SK-N-SH (cell line): ENCODE results near the gene TBC1D1. TPM values are rescaled to one million over a fixed set of nuclear protein-coding genes. Genes with fewer than 3 reads are reported as not detected.

Experiments used
- CTCF ChIA-PET: fragments of 300-600, 350-600 bp; formaldehyde crosslinking; extraction: SDS; loops from one replicate; lab custom pipeline; 2021; lab: Yijun Ruan, JAX
- POLR2A ChIA-PET: fragments of 350-600 bp; sonication (Branson Sonifier 250); formaldehyde crosslinking; extraction: SDS; loops from one replicate; lab custom pipeline; 2020; ENCODE audit warnings: antibody characterized with exemption, inconsistent platforms; lab: Yijun Ruan, JAX
- DNase-seq: peaks from one replicate; pipeline ENCODE4 v3.0.0; 2012
- H2AFZ ChIP-seq: fragments of 200-600 bp; sonication (generic); 2 replicates; pipeline ENCODE4 v1.8.1; 2016; ENCODE audit warnings: antibody characterized with exemption, mild to moderate bottlenecking, low read depth
- H3F3A ChIP-seq: fragments of 200-600 bp; sonication (generic); replicated peaks from 2 replicates; pipeline ENCODE3; 2016; ENCODE audit warnings: antibody characterized with exemption, mild to moderate bottlenecking; ENCODE audit not compliant: insufficient read depth
- H3K27ac ChIP-seq, 2 experiments: fragments of 200-500 bp in 1 of 2; fragments of 200-600 bp in 1 of 2; sonication (Bioruptor generic) in 1 of 2; sonication (generic), shearing (Covaris generic) in 1 of 2; 2 replicates each; pipeline versions ENCODE4 v1.5.1 to v1.6.1; 2014 to 2016; ENCODE audit warnings: low read depth in 2 of 2, inconsistent platforms in 1 of 2, low read length in 1 of 2, mild to moderate bottlenecking in 1 of 2, mixed read lengths in 1 of 2
- H3K27me3 ChIP-seq: fragments of 200-600 bp; sonication (generic), shearing (Covaris generic); 2 replicates; pipeline ENCODE4 v1.6.1; 2016; ENCODE audit warnings: mixed run types; ENCODE audit not compliant: insufficient read depth
- H3K36me3 ChIP-seq, 2 experiments: fragments of 200-500 bp in 1 of 2; fragments of 200-600 bp in 1 of 2; sonication (Bioruptor generic) in 1 of 2; sonication (generic) in 1 of 2; replicated peaks in 1 of 2; 2 replicates each; pipeline versions ENCODE3 to v1.5.1; 2014 to 2016; ENCODE audit warnings: low read length in 1 of 2, mild to moderate bottlenecking in 1 of 2; ENCODE audit not compliant: insufficient read depth in 2 of 2, control insufficient read depth in 1 of 2
- H3K4me1 ChIP-seq, 2 experiments: fragments of 200-500 bp in 1 of 2; fragments of 200-600 bp in 1 of 2; sonication (Bioruptor generic) in 1 of 2; sonication (generic), shearing (Covaris generic) in 1 of 2; 2 replicates each; pipeline versions ENCODE4 v1.5.1 to v1.6.1; 2014 to 2016; ENCODE audit warnings: low read depth in 1 of 2, low read length in 1 of 2, mixed run types in 1 of 2; ENCODE audit not compliant: insufficient read depth in 2 of 2, control insufficient read depth in 1 of 2
- H3K4me2 ChIP-seq: fragments of 200-600 bp; sonication (generic), shearing (Covaris generic); 2 replicates; pipeline ENCODE4 v1.6.1; 2017; ENCODE audit warnings: mixed run types
- H3K4me3 ChIP-seq, 2 experiments: fragments of 200-500 bp in 1 of 2; fragments of 200-600 bp in 1 of 2; sonication (Bioruptor generic) in 1 of 2; sonication (generic), shearing (Covaris generic) in 1 of 2; 2 replicates each; pipeline versions ENCODE4 v1.5.1 to v1.8.1; 2014 to 2016; ENCODE audit warnings: low read depth in 2 of 2, inconsistent platforms in 1 of 2, low read length in 1 of 2, mild to moderate bottlenecking in 1 of 2, mixed read lengths in 1 of 2, moderate library complexity in 1 of 2
- H3K79me2 ChIP-seq: fragments of 200-600 bp; sonication (generic); 2 replicates; pipeline ENCODE4 v1.8.1; 2017; ENCODE audit warnings: mild to moderate bottlenecking; ENCODE audit not compliant: insufficient read depth
- H3K9ac ChIP-seq: fragments of 200-600 bp; sonication (generic); 2 replicates; pipeline ENCODE4 v1.6.1; 2017; ENCODE audit warnings: mixed run types
- H3K9me2 ChIP-seq: fragments of 200-600 bp; sonication (generic); 2 replicates; pipeline ENCODE4 v1.6.1; 2017; ENCODE audit warnings: mixed run types
- H3K9me3 ChIP-seq: fragments of 200-600 bp; sonication (generic); 2 replicates; pipeline ENCODE4 v1.6.1; 2017; ENCODE audit warnings: mixed run types, mild to moderate bottlenecking, moderate library complexity
- H4K20me1 ChIP-seq: fragments of 200-600 bp; sonication (generic); 2 replicates; pipeline ENCODE4 v1.6.1; 2017; ENCODE audit warnings: mild to moderate bottlenecking, mixed run types; ENCODE audit not compliant: insufficient read depth
- ELF1 ChIP-seq: IDR thresholded peaks from 2 replicates; pipeline ENCODE4 v1.4.0; 2012
- FOXM1 ChIP-seq: IDR thresholded peaks from 2 replicates; pipeline ENCODE4 v1.4.0; 2012; ENCODE audit warnings: low read depth, mild to moderate bottlenecking
- MAX ChIP-seq: IDR thresholded peaks from 2 replicates; pipeline ENCODE4 v1.4.0; 2012; ENCODE audit warnings: low read depth
- RAD21 ChIP-seq: IDR thresholded peaks from 2 replicates; pipeline ENCODE4 v1.6.1; 2012; ENCODE audit warnings: mild to moderate bottlenecking, low read length
- REST ChIP-seq: IDR thresholded peaks from 2 replicates; pipeline ENCODE4 v1.6.1; 2012; ENCODE audit warnings: mild to moderate bottlenecking, low read depth, low read length, moderate library complexity
- SIN3A ChIP-seq: IDR thresholded peaks from 2 replicates; pipeline ENCODE4 v1.6.1; 2012; ENCODE audit warnings: low read depth, mild to moderate bottlenecking, low read length, moderate library complexity, borderline replicate concordance
- USF1 ChIP-seq: IDR thresholded peaks from 2 replicates; pipeline ENCODE4 v1.4.0; 2012; ENCODE audit warnings: low read depth, borderline replicate concordance
- USF2 ChIP-seq: fragments of 150-350 bp; IDR thresholded peaks from 2 replicates; pipeline ENCODE4 v1.6.1; 2017; ENCODE audit warnings: antibody characterized with exemption, low read length, low read depth, borderline replicate concordance
- ZBTB33 ChIP-seq: IDR thresholded peaks from 2 replicates; pipeline ENCODE4 v1.4.0; 2012; ENCODE audit warnings: low read depth, borderline replicate concordance
- WGBS: methylation state at CpG from one replicate; pipeline ENCODE4 v1.1.6; 2017; ENCODE audit warnings: low lambda C conversion rate; 5-methylcytosine and 5-hydroxymethylcytosine counted together
- polyA plus RNA-seq, 3 experiments: library from polyadenylated mRNA; depleted of rRNA; stranded (reverse); fragments of >200 nt; gene quantifications; 2 replicates each; pipeline ENCODE4 v1.2.3, GENCODE V29; 2012

The TBC1D1 gene
- polyA plus RNA-seq, 1 of the 3 experiments (the other 2 are of a cell fraction): 29.8 TPM

GRCh38 chr4:38139187-38139586, 248.3 kb downstream of the TBC1D1 start:
- Histone ChIP-seq H3K79me2 (no peaks in the 10 kb centered on the region), H3K9me3 (no peaks in the 10 kb centered on the region), H2AFZ (no peak overlapping the region), H4K20me1 (no peaks in the 10 kb centered on the region), H3K4me3 (no peak overlapping the region), H3K27ac (no peak overlapping the region), H3K9me2 (no peaks in the 10 kb centered on the region), H3K4me1 (peaks cover 0 to 6% of the 10 kb centered on the region in 2 experiments; a peak in 1 of 4 replicates), H3K4me2 (no peak overlapping the region), H3K9ac (no peak overlapping the region), H3F3A (peaks cover 4% of the 10 kb centered on the region), H3K27me3 (no peaks in the 10 kb centered on the region), H3K36me3 (peaks cover 2 to 11% of the 10 kb centered on the region in 2 experiments)
- no peak for TF ChIP-seq RAD21
- TF ChIP-seq FOXM1: no peak
- no peak for TF ChIP-seq ZBTB33
- no peak for TF ChIP-seq ELF1
- no peak for TF ChIP-seq MAX
- no peak for TF ChIP-seq USF2
- TF ChIP-seq REST: no peak
- TF ChIP-seq SIN3A: no peak
- ChIA-PET POLR2A (no interaction called here), CTCF (no interaction called here)
- DNase-seq: no peak
- 97% methylated on average over 4 of the region's 4 CpGs for WGBS

- H3K9me3 ChIP-seq: no peaks in the 10 kb centered on the region
- no peak for DNase-seq
- peaks cover 4% of the 10 kb centered on the region for H3F3A ChIP-seq
- CTCF ChIA-PET: no interaction called here
- H3K27me3 ChIP-seq: no peaks in the 10 kb centered on the region
- H3K4me2 ChIP-seq: no peak overlapping the region
- no peaks in the 10 kb centered on the region for H4K20me1 ChIP-seq
- no peak overlapping the region for H3K9ac ChIP-seq
- no peak overlapping the region for H2AFZ ChIP-seq
- no peak overlapping the region for H3K27ac ChIP-seq
- no peak overlapping the region for H3K4me3 ChIP-seq
- no peaks in the 10 kb centered on the region for H3K9me2 ChIP-seq
- no peaks in the 10 kb centered on the region for H3K79me2 ChIP-seq
- TF ChIP-seq USF1: no peak
- WGBS: 7% methylated on average over 1 of the region's 1 CpG
- peaks cover 2 to 11% of the 10 kb centered on the region in 2 experiments for H3K36me3 ChIP-seq
- POLR2A ChIA-PET: no interaction called here
- H3K4me1 ChIP-seq: peaks cover 0 to 6% of the 10 kb centered on the region in 2 experiments; a peak in 1 of 4 replicates
Measured at GRCh38 chr4:38140643-38141203, 249.8 kb downstream of the TBC1D1 start.
